Measurements from ENCODE around the gene CFD. TPM values are rescaled to one million over a fixed set of nuclear protein-coding genes. Genes with fewer than 3 reads are reported as not detected.

The CFD gene
- total RNA-seq, 1 experiment from 2014 or later: 1.9 TPM

- H2BK120ac ChIP-seq (ENCODE audit: low read depth, low read length, poor library complexity, severe bottlenecking): no peak overlapping the region
- Mint-ChIP-seq H3K4me1 (peaks cover 8 to 18% of the 10 kb centered on the region in 2 experiments), H3K4me3 (peak overlapping the region; percentile 30 to 83), H3K27me3 (ENCODE audit: low read depth) (peaks cover 38% of the 10 kb centered on the region), H3K27ac (peak overlapping the region in 2 of 3 experiments; percentile 90 to 93; a peak in 5 of 7 replicates), H3K9me3 (peaks cover 0 to 2% of the 10 kb centered on the region in 2 experiments; a peak in 1 of 5 replicates), H3K36me3 (ENCODE audit: insufficient read depth in 1 of 3, low read depth in 3 of 3) (peaks cover 4 to 12% (median 9%) of the 10 kb centered on the region in 3 experiments)
- H2AK5ac ChIP-seq (ENCODE audit: insufficient read length, low read length): no peak overlapping the region
- H2BK15ac ChIP-seq (ENCODE audit: low read depth, low read length): no peak overlapping the region
- no peak overlapping the region for H2BK12ac ChIP-seq (ENCODE audit: insufficient read length, low read depth, low read length)
- no peak overlapping the region for H3K9ac ChIP-seq (ENCODE audit: extremely low read depth, insufficient read length, low read length)
- H4K91ac ChIP-seq (ENCODE audit: insufficient read length, low read depth, low read length): no peak overlapping the region
- H3K79me2 ChIP-seq (ENCODE audit: insufficient read depth, low read length): no peaks in the 10 kb centered on the region
- no peak overlapping the region for H2BK20ac ChIP-seq (ENCODE audit: low read depth, low read length, poor library complexity, severe bottlenecking)
- H4K20me1 ChIP-seq (ENCODE audit: control insufficient read depth, insufficient read depth, insufficient read length): no peaks in the 10 kb centered on the region
- no peak overlapping the region for H3K4ac ChIP-seq (ENCODE audit: low read depth, low read length)
- no peak overlapping the region for H2AFZ ChIP-seq (ENCODE audit: low read length)
- no peak overlapping the region for H3T11ph ChIP-seq (ENCODE audit: low read length)
- H3K4me1 ChIP-seq (ENCODE audit: insufficient read depth, low read length): no peaks in the 10 kb centered on the region
- H3K27me3 ChIP-seq (ENCODE audit: insufficient read depth, low read length): peaks cover 3% of the 10 kb centered on the region; the same call in 1 of the 2 replicates
- peak; percentile 92 for DNase-seq
- H3K79me1 ChIP-seq (ENCODE audit: insufficient read depth, low read depth, low read length, poor library complexity, severe bottlenecking): no peaks in the 10 kb centered on the region
- WGBS (ENCODE audit: extremely low coverage, insufficient read length, low lambda C conversion rate): no CpG with 5 or more reads among the region's 48 CpGs
- no peak overlapping the region for H3K56ac ChIP-seq (ENCODE audit: insufficient read length, low read depth, low read length)
- no peak overlapping the region for H4K5ac ChIP-seq (ENCODE audit: insufficient read length, low read depth, low read length)
- no peak overlapping the region for H3K27ac ChIP-seq (ENCODE audit: insufficient read length, low read depth, low read length)
- peak overlapping the region; percentile 16 for H3K4me2 ChIP-seq (ENCODE audit: insufficient read depth, insufficient read length, low read length)
- no peaks in the 10 kb centered on the region for H3K9me3 ChIP-seq (ENCODE audit: control insufficient read depth, low read depth, low read length)
- H2BK5ac ChIP-seq (ENCODE audit: insufficient read length, low read length): no peak overlapping the region
- no peak overlapping the region for H3K18ac ChIP-seq (ENCODE audit: insufficient read length, low read depth, low read length)
- H3K23me2 ChIP-seq (ENCODE audit: insufficient read length, low read depth, low read length, poor library complexity, severe bottlenecking): peaks cover 3% of the 10 kb centered on the region
- no peak overlapping the region for H4K8ac ChIP-seq (replicated peaks; ENCODE audit: insufficient read length, low read depth, low read length)
- H3K23ac ChIP-seq (ENCODE audit: insufficient read length, low read depth, low read length): no peak overlapping the region
- no peak for TF ChIP-seq CTCF (conservative IDR thresholded peaks at IDR 0.05)
- H3K14ac ChIP-seq (ENCODE audit: insufficient read depth, low read length): no peak overlapping the region
Measured at GRCh38 chr19:862581-863314, 3.3 kb downstream of the CFD start.

Measured in H9 (cell line).